Panc1 (cell line): ENCODE results near the gene MAP2.

Experiments
- TCF7L2 ChIP-seq: IDR thresholded peaks from 2 replicates; pipeline ENCODE4 v1.6.1; 2011; ENCODE audit warnings: mild to moderate bottlenecking, low read depth, low read length, inconsistent platforms
- TF ChIP-seq, protein P1 (sequence below): fragments of 450-650 bp; IDR thresholded peaks from 2 replicates; pipeline ENCODE4 v1.5.1; 2017; ENCODE audit warnings: mild to moderate bottlenecking
- TF ChIP-seq, protein P2 (sequence below), 2 experiments: IDR thresholded peaks; 2 replicates each; pipeline ENCODE4 v1.6.1; 2011 to 2012; ENCODE audit warnings: low read depth in 2 of 2, control low read depth in 1 of 2, low read length in 1 of 2, mild to moderate bottlenecking in 1 of 2, moderate library complexity in 1 of 2; ENCODE audit not compliant: insufficient read depth in 1 of 2

DNA sequence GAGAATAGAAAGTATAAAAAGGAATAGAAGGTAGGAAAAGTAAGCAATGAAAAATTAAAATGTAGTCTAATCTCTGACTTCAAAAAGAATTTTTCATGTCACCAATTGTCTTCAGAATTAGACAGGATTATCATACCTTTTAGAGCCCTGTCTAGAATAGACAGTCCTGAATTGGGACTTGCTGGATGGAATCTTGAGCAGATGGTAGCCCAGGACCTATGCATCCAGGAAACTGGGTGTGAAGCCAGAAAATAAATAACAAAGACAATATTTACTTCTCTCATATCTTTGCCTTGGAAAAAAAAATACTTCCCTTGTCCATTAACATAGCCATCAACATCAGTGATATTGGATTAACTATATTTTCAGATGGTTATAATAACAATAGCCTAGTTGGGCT, 250.0 kb downstream of the MAP2 start:
- TF ChIP-seq, protein P1, sequence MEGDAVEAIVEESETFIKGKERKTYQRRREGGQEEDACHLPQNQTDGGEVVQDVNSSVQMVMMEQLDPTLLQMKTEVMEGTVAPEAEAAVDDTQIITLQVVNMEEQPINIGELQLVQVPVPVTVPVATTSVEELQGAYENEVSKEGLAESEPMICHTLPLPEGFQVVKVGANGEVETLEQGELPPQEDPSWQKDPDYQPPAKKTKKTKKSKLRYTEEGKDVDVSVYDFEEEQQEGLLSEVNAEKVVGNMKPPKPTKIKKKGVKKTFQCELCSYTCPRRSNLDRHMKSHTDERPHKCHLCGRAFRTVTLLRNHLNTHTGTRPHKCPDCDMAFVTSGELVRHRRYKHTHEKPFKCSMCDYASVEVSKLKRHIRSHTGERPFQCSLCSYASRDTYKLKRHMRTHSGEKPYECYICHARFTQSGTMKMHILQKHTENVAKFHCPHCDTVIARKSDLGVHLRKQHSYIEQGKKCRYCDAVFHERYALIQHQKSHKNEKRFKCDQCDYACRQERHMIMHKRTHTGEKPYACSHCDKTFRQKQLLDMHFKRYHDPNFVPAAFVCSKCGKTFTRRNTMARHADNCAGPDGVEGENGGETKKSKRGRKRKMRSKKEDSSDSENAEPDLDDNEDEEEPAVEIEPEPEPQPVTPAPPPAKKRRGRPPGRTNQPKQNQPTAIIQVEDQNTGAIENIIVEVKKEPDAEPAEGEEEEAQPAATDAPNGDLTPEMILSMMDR: no peak
- TF ChIP-seq, protein P2, sequence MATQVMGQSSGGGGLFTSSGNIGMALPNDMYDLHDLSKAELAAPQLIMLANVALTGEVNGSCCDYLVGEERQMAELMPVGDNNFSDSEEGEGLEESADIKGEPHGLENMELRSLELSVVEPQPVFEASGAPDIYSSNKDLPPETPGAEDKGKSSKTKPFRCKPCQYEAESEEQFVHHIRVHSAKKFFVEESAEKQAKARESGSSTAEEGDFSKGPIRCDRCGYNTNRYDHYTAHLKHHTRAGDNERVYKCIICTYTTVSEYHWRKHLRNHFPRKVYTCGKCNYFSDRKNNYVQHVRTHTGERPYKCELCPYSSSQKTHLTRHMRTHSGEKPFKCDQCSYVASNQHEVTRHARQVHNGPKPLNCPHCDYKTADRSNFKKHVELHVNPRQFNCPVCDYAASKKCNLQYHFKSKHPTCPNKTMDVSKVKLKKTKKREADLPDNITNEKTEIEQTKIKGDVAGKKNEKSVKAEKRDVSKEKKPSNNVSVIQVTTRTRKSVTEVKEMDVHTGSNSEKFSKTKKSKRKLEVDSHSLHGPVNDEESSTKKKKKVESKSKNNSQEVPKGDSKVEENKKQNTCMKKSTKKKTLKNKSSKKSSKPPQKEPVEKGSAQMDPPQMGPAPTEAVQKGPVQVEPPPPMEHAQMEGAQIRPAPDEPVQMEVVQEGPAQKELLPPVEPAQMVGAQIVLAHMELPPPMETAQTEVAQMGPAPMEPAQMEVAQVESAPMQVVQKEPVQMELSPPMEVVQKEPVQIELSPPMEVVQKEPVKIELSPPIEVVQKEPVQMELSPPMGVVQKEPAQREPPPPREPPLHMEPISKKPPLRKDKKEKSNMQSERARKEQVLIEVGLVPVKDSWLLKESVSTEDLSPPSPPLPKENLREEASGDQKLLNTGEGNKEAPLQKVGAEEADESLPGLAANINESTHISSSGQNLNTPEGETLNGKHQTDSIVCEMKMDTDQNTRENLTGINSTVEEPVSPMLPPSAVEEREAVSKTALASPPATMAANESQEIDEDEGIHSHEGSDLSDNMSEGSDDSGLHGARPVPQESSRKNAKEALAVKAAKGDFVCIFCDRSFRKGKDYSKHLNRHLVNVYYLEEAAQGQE (IDR thresholded peaks at IDR 0.05; ENCODE audit: insufficient read depth in 1 of 2, low read depth in 2 of 2, low read length in 1 of 2): no peak
- no peak for TF ChIP-seq TCF7L2
